ENCODE data around the gene PJA1. TPM values are rescaled to one million over a fixed set of nuclear protein-coding genes. Genes with fewer than 3 reads are reported as not detected.

Gene PJA1, protein sequence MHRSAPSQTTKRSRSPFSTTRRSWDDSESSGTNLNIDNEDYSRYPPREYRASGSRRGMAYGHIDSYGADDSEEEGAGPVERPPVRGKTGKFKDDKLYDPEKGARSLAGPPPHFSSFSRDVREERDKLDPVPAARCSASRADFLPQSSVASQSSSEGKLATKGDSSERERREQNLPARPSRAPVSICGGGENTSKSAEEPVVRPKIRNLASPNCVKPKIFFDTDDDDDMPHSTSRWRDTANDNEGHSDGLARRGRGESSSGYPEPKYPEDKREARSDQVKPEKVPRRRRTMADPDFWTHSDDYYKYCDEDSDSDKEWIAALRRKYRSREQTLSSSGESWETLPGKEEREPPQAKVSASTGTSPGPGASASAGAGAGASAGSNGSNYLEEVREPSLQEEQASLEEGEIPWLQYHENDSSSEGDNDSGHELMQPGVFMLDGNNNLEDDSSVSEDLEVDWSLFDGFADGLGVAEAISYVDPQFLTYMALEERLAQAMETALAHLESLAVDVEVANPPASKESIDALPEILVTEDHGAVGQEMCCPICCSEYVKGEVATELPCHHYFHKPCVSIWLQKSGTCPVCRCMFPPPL
- total RNA-seq = 22.6 and 32.0 TPM in 2 replicates

GRCh38 chrX:69165087-69165651 lies at the start of gene PJA1:
Gene PJA1, minus strand, starts transcription at chrX:69165453. Its CDS starts 2,380 bp downstream, at chrX:69163073.

Measured in placental pericyte (primary cell).